T-helper 2 cell treated with Interferon-gamma antibody and Interleukin-4, amounts not matched to agents 100 ng/mL and 5 ng/mL, for 36 hours (primary cell): ENCODE results near the gene CA10. TPM values are rescaled to one million over a fixed set of nuclear protein-coding genes. Genes with fewer than 3 reads are reported as not detected.

ENCODE experiments used
- intact Hi-C: fragments of 100-400 bp; cut with micrococcal nuclease; formaldehyde crosslinking; loops from one replicate; pipeline ENCODE4 v1.15.1; 2023
- total RNA-seq: library from RNA; stranded (reverse); gene quantifications from 2 replicates; pipeline ENCODE4 v1.2.3, GENCODE V29; 2022

The CA10 gene
- total RNA-seq, 1 donor from 2014 or later = not detected

- intact Hi-C loops = no loop called here
Measured at GRCh38 chr17:51888816-51889215, 269.7 kb downstream of the CA10 start.

- intact Hi-C loops = no loop called here
Measured at GRCh38 chr17:51876986-51877385, 281.5 kb downstream of the CA10 start.

- intact Hi-C loops = no loop called here
Measured at GRCh38 chr17:51873302-51873701, 285.2 kb downstream of the CA10 start.

GRCh38 chr17:51869387-51869786 lies 289.1 kb downstream of the CA10 start:
- intact Hi-C loops = no loop called here

GRCh38 chr17:51860954-51861561 lies 297.5 kb downstream of the CA10 start:
- intact Hi-C loops = loop anchor here (5.0 kb wide), 1 partner anchor 246 kb away; no protein-coding TSS in a partner anchor

- intact Hi-C loops = no loop called here
Measured at GRCh38 chr17:51857052-51857597, 301.4 kb downstream of the CA10 start.

GRCh38 chr17:51855806-51856205 lies 302.7 kb downstream of the CA10 start:
- intact Hi-C loops = no loop called here

- intact Hi-C loops = no loop called here
Measured at GRCh38 chr17:51853857-51854256, 304.7 kb downstream of the CA10 start.

- intact Hi-C loops = no loop called here
Measured at GRCh38 chr17:51852603-51853002, 305.9 kb downstream of the CA10 start.

- intact Hi-C loops = no loop called here
Measured at GRCh38 chr17:51850201-51850600, 308.3 kb downstream of the CA10 start.

- intact Hi-C loops = no loop called here
Measured at GRCh38 chr17:51848451-51848850, 310.1 kb downstream of the CA10 start.

- intact Hi-C loops = no loop called here
Measured at GRCh38 chr17:51846566-51846965, 311.9 kb downstream of the CA10 start.

- intact Hi-C loops = no loop called here
Measured at GRCh38 chr17:51845776-51846175, 312.7 kb downstream of the CA10 start.

GRCh38 chr17:51842763-51843162 lies 315.8 kb downstream of the CA10 start:
- intact Hi-C loops = no loop called here

- intact Hi-C loops = no loop called here
Measured at GRCh38 chr17:51841669-51842068, 316.8 kb downstream of the CA10 start.

GRCh38 chr17:51840688-51841087 lies 317.8 kb downstream of the CA10 start:
- intact Hi-C loops = no loop called here

GRCh38 chr17:51833620-51834019 lies 324.9 kb downstream of the CA10 start:
- intact Hi-C loops = no loop called here

- intact Hi-C loops = no loop called here
Measured at GRCh38 chr17:51833045-51833444, 325.5 kb downstream of the CA10 start.

GRCh38 chr17:51830886-51831285 lies 327.6 kb downstream of the CA10 start:
- intact Hi-C loops = no loop called here

- intact Hi-C loops = no loop called here
Measured at GRCh38 chr17:51830451-51830850, 328.1 kb downstream of the CA10 start.

GRCh38 chr17:51828901-51829300 lies 329.6 kb downstream of the CA10 start:
- intact Hi-C loops = no loop called here

GRCh38 chr17:51827140-51827539 lies 331.4 kb downstream of the CA10 start:
- intact Hi-C loops = no loop called here

GRCh38 chr17:51820766-51821165 lies 337.7 kb downstream of the CA10 start:
- intact Hi-C loops = no loop called here
